ENCODE measurements around the gene FAM163B.

Gene FAM163B

DNA sequence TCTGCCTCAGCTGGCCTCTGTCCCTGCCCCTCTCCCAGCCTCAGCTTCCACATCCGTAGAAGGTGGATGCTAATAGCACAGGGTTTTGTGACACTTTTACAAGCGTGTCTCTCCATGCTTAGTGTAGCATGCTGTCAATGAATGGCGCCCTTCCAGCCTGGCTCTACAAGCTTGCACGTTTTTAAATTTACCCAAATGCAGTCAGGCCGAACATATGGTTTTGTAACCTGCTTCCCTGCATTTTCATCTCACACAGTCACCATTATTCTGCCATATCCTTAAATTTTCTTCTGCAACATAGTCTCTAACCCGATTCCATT, 28.8 kb downstream of the FAM163B start:
- DNase-seq (ENCODE audit: low spot score): no peak
- CTCF ChIA-PET: no interaction called here

GRCh38 chr9:133579601-133580418, 29.4 kb downstream of the FAM163B start:
- DNase-seq (ENCODE audit: low spot score): no peak
- POLR2A ChIA-PET (ENCODE audit: low non-redundant PET): no interaction called here
- CTCF ChIA-PET: interaction anchor here (0.6 kb wide), 1 partner anchor 311 kb away, joined by 3 read pairs; no protein-coding TSS in a partner anchor

More for the DNA sequence above, 28.8 kb downstream of the FAM163B start:
- TF ChIP-seq, protein P1, sequence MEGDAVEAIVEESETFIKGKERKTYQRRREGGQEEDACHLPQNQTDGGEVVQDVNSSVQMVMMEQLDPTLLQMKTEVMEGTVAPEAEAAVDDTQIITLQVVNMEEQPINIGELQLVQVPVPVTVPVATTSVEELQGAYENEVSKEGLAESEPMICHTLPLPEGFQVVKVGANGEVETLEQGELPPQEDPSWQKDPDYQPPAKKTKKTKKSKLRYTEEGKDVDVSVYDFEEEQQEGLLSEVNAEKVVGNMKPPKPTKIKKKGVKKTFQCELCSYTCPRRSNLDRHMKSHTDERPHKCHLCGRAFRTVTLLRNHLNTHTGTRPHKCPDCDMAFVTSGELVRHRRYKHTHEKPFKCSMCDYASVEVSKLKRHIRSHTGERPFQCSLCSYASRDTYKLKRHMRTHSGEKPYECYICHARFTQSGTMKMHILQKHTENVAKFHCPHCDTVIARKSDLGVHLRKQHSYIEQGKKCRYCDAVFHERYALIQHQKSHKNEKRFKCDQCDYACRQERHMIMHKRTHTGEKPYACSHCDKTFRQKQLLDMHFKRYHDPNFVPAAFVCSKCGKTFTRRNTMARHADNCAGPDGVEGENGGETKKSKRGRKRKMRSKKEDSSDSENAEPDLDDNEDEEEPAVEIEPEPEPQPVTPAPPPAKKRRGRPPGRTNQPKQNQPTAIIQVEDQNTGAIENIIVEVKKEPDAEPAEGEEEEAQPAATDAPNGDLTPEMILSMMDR (conservative IDR thresholded peaks at IDR 0.05; ENCODE audit: low read depth): no peak
- no peak overlapping the region for H3K27ac ChIP-seq
- POLR2A ChIA-PET (ENCODE audit: low non-redundant PET): no interaction called here

DNA sequence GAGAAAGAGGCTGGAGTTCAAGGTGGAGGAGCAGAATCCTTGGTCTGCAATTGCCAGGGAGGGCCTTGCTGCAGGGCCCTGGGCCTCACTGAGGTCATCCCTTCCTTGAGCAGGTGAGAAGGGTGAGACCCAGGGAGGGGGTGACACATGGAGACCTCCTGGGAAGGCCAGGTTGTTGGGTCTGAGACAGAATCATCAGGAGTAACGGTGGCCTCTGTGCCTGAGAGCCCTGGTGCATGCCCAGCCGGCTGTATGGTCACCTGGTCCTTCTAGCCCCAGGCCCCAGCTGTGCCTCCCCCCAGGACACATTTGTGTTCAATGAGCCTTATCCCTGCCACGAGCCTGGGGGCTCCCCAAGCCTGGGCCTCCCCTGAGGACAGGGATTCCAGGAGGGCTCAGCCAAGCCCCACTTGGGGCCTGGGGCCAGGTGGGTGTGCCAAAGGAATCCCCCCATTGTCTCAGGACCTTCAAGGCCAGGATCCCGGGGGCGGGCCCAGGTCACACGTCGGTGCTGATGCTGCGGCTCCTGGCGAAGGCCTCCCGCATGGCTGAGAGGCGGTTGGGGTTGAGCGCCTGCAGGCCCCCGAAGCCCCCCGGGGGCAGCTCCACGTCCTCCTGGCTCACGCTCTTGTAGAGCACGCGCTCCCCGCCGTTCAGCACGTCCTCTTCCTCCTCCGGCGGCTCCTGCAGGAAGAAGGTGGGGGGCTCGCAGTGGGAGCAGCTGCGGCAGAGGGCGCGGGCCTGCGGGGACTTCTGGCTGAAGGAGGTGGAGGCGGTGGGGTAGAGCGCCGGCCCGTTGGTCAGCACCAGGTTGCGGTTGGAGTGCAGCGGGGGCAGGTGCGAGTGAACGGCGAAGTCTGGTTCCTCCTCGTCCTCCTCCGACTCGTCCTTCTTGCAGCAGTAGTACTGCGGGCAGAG, 30.4 kb downstream of the FAM163B start:
- CTCF ChIA-PET: interaction anchor here (0.6 kb wide), 1 partner anchor 312 kb away, joined by 3 read pairs; no protein-coding TSS in a partner anchor
- DNase-seq (ENCODE audit: low spot score): no peak
- no peak overlapping the region for H3K27ac ChIP-seq
- TF ChIP-seq, protein P1 (conservative IDR thresholded peaks at IDR 0.05; ENCODE audit: low read depth): no peak
- POLR2A ChIA-PET (ENCODE audit: low non-redundant PET): no interaction called here

More at GRCh38 chr9:133579601-133580418, 29.4 kb downstream of the FAM163B start:
- H3K27ac ChIP-seq: no peak overlapping the region
- TF ChIP-seq, protein P1 (conservative IDR thresholded peaks at IDR 0.05; ENCODE audit: low read depth): no peak

- TF ChIP-seq, protein P1 (conservative IDR thresholded peaks at IDR 0.05; ENCODE audit: low read depth): no peak
- no peak for DNase-seq (ENCODE audit: low spot score)
- CTCF ChIA-PET: no interaction called here
- POLR2A ChIA-PET (ENCODE audit: low non-redundant PET): no interaction called here
- H3K27ac ChIP-seq: no peak overlapping the region
Measured at GRCh38 chr9:133577737-133578112, 31.5 kb downstream of the FAM163B start.

DNA sequence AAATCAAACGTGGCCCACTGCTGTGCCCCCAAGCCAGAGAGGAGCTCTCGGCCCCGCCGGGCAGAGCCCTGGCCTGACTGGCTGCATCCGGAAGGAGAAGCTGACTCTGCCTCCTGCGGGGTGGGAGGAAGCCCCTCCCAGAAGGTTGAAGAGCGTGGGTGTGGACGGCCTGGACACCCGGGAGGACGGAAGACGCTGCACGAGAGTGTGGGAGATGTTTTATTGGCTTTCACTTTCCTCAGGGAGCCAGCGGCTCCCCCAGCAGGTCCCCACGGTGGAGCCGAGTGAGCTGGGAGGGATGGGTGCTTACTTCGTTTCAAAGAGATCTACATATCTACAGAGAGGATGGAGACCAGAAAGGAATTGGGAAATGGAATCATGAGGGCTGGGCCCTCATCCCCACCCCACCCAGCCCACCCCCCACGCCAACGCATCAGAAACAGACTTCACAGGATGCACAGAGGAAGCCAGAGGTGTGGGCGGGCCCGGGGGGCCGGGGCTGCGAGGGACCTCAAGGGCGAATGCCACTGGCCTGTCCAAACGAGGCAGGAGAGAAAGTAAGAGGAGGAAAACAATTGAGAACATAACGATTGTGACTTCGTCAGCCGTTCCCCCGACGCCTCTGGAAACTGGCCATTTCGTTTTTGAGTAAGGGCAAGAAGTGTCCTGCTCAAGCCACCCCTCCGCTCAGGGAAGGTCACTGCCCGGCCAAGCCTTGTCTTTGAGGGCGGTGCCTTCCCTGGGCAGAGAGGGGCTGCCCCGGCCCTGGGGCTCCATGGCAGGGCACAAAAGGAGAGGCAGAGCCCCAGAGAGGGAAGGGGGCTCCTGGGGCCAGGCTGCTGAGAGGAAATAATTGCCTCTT, 32.1 kb downstream of the FAM163B start:
- ChIA-PET CTCF (no interaction called here), POLR2A (ENCODE audit: low non-redundant PET) (no interaction called here)
- TF ChIP-seq, protein P1 (conservative IDR thresholded peaks at IDR 0.05; ENCODE audit: low read depth): no peak
- H3K27ac ChIP-seq: no peak overlapping the region
- DNase-seq (ENCODE audit: low spot score): no peak

Measured in RWPE1 (cell line).